ENCODE results near the gene TMEM86A.

TMEM86A gene

DNA sequence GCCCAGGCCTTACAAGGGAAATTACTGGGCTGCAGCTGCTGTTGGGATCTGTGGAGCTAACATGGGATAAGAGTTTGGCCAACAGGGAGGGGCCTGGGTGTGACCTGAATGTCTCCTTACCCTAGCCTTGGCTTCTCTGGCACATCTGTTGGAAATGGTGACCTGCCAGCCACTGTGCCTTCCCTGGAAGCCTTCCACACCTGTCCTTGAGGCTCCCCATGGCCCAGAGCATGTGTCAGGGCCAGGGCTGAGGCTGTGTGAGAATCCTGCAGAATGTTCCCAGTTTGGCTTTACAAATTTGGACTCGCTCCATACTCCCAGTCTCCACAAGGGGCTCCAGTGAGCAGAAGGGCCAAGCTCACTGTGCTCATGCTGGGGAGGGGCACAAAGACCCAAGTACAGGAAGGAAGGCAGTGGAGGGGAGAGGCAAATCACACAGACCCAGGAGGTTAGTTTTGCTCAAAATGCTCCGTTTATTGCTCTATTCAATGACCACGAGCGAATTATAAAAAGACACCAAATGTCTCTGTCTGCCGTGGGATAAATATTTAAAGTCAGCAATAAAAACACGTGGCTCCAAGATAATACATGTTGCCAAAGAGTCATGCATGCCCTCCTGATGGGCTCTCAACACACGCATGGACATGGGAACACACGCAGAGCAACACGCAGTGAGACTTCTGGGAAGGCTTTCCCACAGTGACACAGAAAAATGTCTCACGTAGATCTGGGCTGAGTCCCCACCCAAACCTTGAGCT lies 29.1 kb downstream of the TMEM86A start:
- DNase-seq, result no peak

DNA sequence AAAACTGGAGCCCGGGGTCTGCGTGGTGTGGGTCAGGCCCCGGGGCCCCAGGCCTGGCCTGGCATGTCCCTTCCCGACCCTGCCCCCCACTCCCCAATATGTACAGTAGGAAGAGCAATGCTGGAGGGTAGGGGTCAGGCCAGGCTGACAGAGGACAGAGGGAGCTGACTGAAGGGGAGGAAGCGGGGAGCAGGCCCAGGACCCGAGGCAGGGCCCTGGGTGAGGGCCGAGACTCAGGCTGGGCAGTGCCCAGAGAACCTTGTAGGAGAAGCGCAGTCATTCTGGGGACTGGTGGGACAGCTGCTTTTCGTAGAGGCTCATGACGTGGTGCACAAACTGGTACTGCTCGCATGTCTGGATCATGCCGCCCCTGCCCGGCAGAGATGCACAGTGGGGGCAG lies 30.1 kb downstream of the TMEM86A start:
- DNase-seq, result no peak

- DNase-seq, result no peak
Observed at GRCh38 chr11:18729426-18729825, 30.8 kb downstream of the TMEM86A start.

- no peak for DNase-seq
Observed at GRCh38 chr11:18730020-18730419, 31.4 kb downstream of the TMEM86A start.

DNA sequence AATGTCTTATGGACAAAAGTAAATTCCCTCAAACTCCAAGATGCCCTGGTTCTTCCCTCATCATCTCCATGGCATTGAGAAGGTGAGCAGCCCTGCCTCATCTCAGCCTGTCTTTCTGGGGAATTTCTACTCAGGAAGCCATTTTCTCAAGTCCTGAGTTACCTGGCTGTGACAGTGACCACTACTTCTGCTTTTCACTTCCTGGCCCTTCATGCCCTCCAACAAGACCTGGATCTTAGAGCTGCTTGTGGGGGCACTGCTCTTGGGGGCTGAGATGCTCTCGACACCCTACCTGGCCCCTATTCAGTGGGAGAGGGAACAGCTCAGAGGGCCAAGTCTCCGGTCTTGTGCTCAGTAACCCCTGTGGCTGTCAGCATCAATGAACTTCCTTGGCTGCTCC lies 32.9 kb downstream of the TMEM86A start:
- no peak for DNase-seq

DNA sequence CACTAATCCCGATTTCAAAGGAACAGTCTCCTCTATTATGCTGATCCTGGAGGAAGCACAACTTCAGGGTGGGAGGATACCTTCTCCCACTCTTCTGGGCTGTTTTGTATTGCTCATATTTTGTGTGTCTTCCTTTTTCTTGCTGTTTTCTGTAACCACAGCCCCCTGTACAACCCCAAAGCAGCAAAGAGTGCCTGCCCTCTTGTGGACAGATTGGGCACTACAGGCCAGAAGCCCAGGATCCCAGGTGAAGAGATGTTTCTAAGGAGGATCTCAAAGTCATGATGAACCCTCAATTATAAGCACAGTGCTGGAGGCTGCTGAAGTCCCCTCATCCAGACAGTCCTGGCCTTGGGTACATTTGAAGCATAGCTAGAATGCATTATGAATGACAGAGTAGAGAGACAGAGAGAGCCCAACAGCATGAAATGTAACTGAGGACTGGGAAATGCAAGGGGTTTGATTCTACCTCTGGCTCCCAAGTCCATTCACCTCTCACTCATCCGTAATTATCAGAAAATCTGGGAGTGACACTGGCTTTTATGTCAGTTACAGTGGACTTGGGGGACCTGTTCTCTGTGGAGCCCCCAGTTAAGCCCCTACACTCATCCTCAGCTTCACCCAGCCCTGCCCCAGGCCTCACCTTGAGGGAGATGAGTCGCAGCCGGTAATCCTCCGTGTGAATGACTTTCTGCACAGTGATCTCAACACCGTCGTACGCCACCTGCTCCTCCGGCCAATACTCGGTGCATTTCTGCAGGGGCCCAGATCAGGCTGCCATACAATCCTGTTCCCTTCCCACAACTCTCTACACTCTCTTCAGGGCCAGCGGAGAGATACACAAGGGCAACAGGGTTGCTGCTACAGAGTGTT lies 33.6 kb downstream of the TMEM86A start:
- DNase-seq, result no peak

DNA sequence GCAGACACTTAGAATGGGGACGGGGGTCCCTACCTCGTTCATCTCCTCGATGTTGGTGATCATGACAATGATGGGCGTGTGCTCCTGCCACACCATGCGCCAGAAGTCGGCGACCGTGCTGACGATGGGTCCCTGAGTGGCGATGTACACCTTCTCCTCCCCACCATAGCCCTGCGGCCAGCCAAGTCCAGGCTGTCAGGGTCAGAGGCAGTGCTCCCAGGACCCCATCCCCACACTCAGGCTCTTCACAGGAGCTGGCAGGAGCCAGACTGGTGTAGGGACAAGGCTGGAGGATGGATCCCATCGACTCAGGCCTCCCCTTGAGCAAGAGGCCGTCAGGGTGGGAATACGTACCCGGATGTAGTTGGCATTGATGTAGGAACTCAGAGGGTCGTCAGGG lies 34.6 kb downstream of the TMEM86A start:
- DNase-seq, result no peak

GRCh38 chr11:18736590-18737148 lies 38.1 kb downstream of the TMEM86A start:
- no peak for DNase-seq

DNA sequence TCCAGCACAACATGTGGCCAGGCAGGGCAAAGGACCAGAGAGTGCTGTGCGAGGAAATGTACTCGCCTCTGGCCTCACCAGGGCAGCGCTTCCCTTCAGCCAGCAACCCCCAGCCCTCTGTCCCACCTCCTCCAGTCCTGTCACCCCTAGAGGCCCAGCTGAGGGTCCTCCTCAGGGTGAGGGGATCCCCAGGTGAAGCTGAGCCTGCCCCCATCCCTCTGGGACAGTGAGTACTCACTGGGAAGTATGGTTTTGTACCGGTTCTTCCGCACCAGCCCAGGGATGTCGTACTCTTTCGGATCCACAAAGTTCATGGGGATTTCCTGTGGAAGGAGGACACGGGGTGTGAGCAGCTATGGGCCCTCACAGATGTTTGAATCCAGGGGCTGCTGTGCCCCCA lies 39.1 kb downstream of the TMEM86A start:
- DNase-seq, result no peak

DNA sequence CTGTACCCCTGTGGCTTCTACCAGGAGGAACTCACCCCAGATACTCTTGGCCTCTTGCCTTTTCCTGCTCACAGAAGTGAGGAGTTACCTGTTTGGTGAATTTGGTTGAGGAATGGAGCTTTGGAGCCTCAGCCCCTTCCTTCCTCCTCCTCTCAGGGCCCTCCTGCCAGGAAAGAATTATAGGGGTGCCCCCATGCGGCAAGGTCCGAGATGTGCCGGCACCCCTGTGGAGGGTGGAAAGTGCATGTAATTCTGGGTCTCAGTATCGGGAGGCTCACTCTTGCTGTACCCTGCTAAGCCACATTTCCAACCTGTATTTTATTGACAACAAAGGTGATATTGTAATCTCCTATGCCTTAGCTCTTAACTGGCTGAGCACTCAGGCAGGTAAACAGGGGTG lies 41.1 kb downstream of the TMEM86A start:
- no peak for DNase-seq

DNA sequence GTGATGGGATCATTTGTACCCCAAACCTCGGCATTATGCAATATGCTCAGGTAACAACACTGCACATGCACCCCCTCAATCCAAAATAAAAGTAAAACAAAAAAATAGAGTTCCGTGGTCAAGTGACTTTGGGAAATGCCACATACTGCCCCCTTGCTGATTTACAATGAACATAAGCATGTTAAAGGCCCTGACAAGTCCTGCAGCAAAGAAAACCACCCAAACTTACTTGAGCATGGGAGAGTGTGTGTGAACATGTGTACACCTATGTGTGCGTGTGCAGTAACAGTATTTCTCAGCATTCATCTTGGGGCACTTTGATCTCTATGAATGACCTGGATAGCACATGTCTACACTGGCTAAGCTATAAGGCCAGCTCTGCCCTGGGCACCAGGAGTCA lies 43.2 kb downstream of the TMEM86A start:
- no peak for DNase-seq

- no peak for DNase-seq
Observed at GRCh38 chr11:18743365-18743764, 44.8 kb downstream of the TMEM86A start.

GRCh38 chr11:18743900-18744514 lies 45.4 kb downstream of the TMEM86A start:
- DNase-seq, result no peak

DNA sequence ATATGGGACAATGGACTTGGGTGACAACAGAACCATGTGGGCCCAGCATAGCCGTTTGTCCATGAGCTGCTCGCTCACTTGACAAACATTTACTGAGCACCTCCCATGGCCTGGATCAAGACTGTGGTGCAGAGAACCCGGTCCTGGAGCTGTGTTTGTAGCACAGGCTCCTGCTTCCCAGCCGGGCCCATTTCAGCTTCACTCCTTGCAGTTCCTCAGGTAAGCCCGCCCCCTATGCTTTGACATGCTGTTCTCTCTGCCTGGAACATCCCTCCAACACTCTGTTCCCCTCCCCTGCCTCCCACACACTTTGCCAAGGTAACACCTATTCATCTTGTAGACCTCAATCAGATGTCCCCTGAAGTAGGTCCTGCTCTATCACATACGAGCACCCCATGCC lies 46.7 kb downstream of the TMEM86A start:
- no peak for DNase-seq

- no peak for DNase-seq
Observed at GRCh38 chr11:18748766-18749365, 50.3 kb downstream of the TMEM86A start.

GRCh38 chr11:18749681-18750319 lies 51.2 kb downstream of the TMEM86A start:
- DNase-seq, result no peak

- DNase-seq, result no peak
Observed at GRCh38 chr11:18750944-18751343, 52.4 kb downstream of the TMEM86A start.

DNA sequence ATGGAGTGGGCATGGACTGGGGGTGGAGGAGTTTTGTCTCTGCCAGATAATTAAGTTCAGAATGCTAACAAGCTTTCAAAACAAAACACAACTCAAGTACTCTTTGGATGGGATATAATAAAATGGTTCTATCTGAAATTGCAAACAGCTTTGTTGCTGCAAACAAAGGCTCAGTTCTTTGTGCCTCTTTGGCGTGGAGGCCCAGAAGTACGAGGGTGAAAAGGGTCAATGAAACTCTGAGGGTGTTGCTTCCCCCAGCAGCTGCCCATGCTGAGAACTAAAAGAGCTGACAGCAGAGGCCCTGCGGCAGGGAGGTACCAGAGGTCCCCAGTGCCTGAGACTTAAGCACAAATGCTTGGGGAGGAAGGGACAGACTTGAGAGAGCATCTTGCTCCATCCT lies 53.9 kb downstream of the TMEM86A start:
- no peak for DNase-seq

GRCh38 chr11:18754308-18754707 lies 55.7 kb downstream of the TMEM86A start:
- DNase-seq, result no peak
